Left kidney (tissue), 8 donors: Measurements from ENCODE around the gene TUT7. TPM values are rescaled to one million over a fixed set of nuclear protein-coding genes. Genes with fewer than 3 reads are reported as not detected.
"Not testable (repeated sequence)": the region's sequence is repeated elsewhere in the genome, so short reads cannot be mapped to it uniquely, and the experiment has no call there.

Experiments
- DNase-seq: peaks from one replicate; pipeline ENCODE4 v3.0.0-alpha.2; 2013
- long read RNA-seq, 8 donors: transcript quantifications; one replicate each; lab custom pipeline, GENCODE V29; 2026
- polyA plus RNA-seq: library from polyadenylated mRNA; unstranded; fragments of 120-200 nt; gene quantifications from one replicate; pipeline ENCODE4 v1.2.1, GENCODE V29; 2013; ENCODE audit not compliant: insufficient read length

The TUT7 gene
- 29.7 TPM for polyA plus RNA-seq
- long read RNA-seq, donor 1 = 0 reads
- long read RNA-seq, donor 2, partial matches to known transcripts = 10 of 10 reads
- long read RNA-seq, donor 2, other reads (novel, unspliced or antisense) = 0 of 10 reads
- long read RNA-seq, donor 3 = 0 reads
- long read RNA-seq, donor 4 = 0 reads
- long read RNA-seq, donor 5, full-length matches to known transcripts = 1 of 1 reads
- long read RNA-seq, donor 5, partial matches to known transcripts = 0 of 1 reads
- long read RNA-seq, donor 5, other reads (novel, unspliced or antisense) = 0 of 1 reads
- long read RNA-seq, donor 6, partial matches to known transcripts = 5 of 5 reads
- long read RNA-seq, donor 6, other reads (novel, unspliced or antisense) = 0 of 5 reads
- long read RNA-seq, donor 7 = 0 reads
- long read RNA-seq, donor 8, partial matches to known transcripts = 5 of 5 reads
- long read RNA-seq, donor 8, other reads (novel, unspliced or antisense) = 0 of 5 reads

- peak; percentile 96 for DNase-seq
Measured at GRCh38 chr9:86354011-86354817, at the start of gene TUT7. TUT7 (minus strand) TSS chr9:86354410; CDS start chr9:86353199, 1,211 bp downstream.

DNA sequence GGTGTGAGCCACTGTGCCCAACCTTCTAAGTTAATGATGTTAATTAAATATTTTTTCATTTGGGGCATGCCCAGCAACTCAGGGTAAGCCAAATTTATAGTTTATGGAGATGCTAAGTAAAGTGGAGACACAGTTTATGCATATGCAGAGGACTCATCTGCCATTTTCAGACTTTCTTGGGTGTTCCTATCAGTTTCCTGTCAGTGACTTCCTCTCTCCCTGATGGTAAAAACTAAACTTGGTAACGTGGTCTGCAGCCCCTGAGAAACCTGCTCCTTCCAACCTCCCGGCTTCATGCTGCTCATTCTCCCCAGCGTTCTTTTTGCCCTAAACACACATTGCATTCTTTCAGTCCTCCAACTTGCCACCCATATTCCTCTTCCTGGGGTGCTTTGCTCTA is 48.4 kb upstream of the TUT7 start:
- DNase-seq = no peak

- DNase-seq = no peak
Measured at GRCh38 chr9:86396412-86396811, 42.2 kb upstream of the TUT7 start.

DNA sequence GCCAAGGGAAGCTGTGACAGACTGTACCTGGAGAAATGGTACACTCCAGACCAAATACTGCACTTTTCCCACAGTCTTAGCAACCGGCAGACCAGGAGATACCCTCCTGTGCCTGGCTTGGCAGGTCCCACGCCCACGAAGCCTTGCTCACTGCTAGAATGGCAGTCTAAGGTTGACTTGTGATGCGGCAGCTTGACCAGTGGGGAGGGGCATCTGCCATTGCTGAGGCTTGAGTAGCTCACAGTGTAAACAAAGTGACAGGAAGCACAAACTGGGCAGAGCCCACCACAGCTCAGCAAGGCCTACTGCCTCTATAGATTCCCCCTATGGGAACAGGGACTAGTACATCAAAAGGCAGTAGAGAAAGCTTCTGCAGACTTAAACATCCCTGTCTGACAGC is 36.0 kb upstream of the TUT7 start:
- not testable (repeated sequence) for DNase-seq

DNA sequence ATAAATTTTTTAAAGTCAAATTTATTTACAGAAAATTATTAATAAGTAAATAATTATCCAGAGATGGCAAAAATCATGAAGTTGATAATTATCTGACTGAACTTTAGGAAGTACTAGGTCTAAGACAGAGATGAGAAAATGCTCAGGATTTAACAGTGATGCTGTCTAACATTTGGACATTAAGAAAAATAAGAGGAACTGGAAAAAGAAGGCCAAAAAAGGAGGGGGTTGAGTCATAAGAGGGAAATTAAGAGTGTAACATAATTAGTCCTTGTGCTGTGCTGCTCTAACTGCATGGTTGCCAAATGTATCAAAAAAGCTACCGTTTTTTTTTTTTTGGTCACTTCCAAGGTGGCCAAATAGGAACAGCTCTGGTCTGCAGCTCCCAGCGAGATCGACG is 35.4 kb upstream of the TUT7 start:
- no peak for DNase-seq

DNA sequence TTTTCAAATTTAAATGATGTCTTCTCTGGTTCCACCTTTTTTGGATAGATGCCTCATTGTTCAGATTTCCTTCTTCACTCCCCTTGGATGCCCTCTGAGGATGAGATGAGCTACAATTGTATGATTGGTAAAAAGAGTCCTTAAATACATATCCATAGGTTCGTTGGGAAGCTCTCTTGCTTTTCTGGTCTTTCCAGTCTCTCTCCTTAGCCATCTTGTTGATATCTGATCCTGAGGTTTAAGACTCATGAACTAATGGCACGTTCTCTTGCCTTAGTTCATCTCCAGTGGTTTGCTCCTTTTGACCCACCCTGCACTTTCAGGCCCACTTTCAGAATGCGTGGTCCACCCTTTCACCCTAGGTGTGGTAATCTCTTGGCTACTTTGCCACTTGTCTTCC is 33.2 kb upstream of the TUT7 start:
- DNase-seq = no peak

- not testable (repeated sequence) for DNase-seq
Measured at GRCh38 chr9:86383000-86383399, 28.8 kb upstream of the TUT7 start.

GRCh38 chr9:86376016-86376415 is 21.8 kb upstream of the TUT7 start:
- no peak for DNase-seq

- DNase-seq = no peak
Measured at GRCh38 chr9:86369810-86370209, 15.6 kb upstream of the TUT7 start.

DNA sequence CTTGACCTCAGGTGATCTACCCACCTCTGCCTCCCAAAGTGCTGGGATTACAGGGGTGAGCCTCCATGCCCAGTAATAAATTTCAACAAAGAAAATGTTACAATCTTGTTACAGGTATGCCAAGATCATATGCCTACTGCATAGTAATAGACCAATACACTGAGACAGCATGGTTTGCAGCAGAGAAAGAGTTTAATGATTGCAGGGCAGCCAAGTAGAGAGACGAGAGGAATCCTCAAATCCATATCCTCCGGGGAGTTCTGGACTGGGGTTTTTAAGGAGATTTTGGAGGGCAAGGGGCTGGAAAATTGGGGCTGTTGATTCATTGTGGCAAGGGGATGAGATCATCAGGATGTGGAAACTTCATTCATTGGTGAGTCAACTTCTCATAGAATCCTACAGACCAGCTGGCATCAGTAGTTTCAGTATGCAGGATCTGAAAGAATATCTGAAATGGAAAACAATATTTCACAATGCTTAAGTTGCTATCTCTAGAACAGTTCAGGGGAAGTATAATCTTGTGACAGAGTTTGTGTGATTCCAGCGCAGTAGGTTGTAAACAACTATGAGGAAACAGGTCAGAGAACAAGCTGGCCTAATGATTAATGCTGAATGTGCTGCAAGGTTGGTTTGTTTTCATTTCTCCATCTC is 14.8 kb upstream of the TUT7 start:
- DNase-seq = no peak

- no peak for DNase-seq
Measured at GRCh38 chr9:86361176-86361575, 7.0 kb upstream of the TUT7 start.

- DNase-seq = no peak
Measured at GRCh38 chr9:86359151-86359879, 5.1 kb upstream of the TUT7 start.

DNA sequence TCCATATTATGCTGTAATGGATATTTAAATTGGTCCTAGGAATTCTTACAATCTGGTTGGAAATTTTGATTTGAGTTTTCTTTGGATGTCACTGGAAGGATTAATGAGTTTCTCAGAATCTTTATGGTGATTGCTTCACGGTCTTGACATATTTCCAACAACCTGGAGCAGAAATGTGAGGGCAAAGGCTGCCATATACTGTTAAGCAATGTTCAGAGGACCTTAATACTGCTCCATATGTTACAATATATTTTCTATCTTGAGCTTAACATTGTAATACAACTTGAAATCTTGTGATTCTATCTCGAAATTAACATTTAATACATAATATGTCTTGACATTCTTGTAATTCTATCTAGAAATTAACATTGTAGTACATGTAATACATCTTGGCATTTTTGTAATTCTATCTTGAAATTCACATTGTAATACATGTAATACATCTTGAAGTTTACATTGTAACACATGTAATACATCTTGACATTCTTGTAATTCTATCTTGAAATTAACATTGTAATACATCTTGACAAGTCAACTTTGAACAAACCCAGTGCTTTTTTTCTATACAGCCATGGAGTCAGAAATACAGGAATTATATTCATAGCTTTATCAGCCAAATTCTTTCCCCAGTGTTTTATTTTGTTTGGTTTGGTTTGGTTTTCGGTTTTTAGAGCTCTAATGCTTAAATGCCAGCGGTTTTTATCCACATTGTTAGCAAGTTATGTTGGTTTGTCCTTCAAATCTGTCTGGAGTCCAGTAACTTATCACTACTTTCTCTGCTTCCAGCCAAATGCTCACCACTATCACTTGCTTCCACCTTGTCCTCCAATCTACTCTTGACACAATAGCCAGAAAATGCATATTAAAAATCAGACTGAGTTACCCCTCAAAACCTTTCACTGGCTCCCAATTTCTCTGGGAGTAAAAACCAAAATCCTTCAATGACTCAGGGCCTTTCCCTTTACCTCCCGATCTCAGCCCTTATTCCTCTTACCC is 3.0 kb upstream of the TUT7 start:
- DNase-seq = no peak

DNA sequence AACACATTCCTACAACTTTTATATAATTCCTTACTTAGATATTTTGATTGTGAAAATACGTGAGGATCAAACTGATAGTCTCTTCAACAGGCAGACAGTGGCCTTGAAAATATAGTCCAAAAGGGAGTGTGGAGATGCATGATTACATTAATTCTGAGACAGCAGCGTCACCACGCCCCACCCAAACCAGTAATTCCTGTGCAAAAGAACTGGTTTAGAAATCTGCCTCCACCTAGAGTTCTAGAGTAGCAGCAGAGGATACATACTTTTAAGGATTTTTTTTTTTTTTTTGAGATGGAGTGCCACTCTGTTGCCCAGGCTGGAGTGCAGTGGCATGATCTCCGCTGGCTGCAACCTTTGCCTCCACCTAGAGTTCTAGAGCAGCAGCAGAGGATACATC is 1.6 kb upstream of the TUT7 start:
- no peak for DNase-seq

DNA sequence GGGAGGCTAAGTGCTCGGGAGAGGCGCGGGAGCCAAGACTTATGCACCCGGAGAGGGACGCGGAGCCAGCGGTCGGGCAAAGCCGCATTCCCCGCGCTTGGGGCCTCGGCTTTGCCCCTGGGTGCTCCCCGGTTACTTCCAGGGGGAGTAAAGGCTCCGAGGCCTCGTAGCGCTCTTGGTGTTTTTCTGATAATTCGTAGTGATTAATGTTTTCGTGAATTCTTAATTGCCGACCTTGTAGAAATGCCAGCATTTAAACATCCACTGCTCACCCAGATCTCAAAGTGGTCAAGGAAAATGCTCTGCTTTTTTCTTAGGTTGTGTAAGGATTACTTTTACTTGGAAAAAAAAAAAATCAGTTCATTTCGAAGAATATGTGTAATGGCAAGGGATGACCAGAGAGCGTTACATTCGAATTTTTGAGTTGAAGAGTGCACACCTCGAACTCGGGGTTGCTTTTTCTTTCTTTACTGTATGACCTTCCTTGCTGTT is 654 bp upstream of the TUT7 start:
- no peak for DNase-seq

DNA sequence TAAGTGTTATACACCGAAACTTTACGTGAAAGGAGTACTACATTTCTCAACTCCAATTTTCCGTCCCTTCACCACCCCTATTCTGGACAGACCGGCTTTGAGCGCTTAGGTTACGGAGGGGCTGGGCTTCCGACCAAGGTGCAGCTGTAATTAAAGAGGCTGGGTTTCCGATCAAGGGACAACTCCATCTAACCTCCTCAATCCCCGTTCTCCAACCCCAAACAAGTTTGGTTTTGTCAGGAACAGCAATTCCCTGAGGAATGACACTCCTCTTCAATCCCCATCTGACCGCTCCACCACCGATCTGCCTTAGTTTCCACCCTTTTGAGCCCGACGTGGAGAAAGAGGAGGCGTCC is 577 bp downstream of the TUT7 start:
- DNase-seq = peak; percentile 40

DNA sequence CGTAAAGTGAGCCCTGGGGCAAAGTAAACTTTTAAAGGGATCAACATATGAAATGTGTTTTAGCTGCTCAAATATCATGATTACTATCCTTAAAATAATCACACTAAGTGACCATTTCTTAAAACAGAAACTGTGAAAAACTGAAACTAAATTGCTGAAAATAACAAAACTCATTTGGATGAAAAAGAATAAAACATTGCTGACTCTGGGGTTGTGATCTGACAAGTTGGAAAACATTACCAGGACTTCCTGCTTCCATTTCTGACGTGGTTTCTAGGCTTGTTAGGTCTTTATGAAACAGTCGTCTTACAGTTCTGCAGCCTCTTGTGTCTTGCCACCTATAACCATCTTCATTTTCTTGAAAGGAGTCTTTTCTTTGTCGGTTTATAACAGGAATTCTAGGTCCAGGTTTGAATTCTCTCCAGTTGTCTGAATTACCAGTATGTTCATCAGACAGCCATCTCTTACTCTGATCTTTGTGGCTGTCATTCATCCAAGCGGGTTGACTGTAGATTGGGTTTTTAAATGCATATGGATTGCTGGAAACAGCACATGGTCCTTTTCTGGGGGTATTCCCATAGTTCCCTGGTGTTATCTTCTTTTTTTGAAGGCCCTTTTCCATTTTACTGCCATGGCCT is 1.7 kb downstream of the TUT7 start:
- no peak for DNase-seq

DNA sequence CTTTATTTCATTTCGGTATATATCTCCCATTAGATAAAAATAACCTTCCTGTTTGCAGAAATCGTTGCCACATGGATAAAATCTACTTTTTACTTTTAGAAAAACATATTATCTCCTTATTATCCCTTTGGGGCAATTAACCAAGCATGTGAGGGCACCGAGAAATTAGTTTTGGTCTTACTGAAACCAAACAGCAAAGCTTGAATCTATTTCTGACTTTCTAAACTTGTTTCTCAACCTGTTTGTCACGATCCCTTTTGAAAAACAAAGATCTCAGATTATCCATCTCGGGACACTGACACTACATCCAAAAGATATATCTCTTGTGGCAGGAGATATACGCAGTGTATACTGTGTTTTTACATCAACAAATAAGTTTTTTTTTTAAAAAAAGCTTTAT is 2.3 kb downstream of the TUT7 start:
- DNase-seq = no peak

DNA sequence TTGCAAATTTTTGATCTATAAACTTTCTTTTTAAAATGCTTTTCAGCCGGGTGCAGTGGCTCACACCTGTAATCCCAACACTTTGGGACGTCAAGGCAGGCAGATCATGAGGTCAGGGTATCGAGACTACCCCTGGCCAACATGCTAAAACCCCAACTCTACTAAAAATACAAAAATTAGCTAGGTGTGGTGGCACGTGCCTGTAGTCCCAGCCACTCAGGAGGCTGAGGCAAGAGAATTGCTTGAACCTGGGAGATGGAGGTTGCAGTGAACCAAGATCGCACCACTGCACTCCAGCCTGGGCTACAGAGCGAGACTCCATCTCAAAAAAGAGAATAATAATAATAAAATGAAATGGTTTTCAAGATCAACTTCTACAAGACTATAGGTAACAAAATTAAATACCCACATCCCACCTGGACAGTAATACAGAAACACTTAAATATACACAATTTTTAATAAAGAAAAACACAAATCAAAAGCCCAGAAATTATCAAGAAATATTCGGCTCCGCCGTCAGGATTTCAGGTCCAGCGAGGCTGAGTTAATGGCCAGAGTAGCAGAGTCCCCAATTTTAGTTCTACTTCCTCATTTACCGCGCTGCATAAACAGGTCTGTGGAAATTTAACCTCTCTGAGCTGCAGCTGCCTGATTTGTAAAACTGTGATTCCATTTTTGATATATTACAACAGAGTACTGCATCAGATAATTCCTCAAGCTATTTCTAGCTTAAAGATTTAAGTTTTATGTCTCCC is 4.0 kb downstream of the TUT7 start:
- DNase-seq = no peak
